Prostate gland (tissue), 2 donors: ENCODE measurements around the gene CHST11.

Experiments
- CTCF ChIP-seq, 4 experiments: fragments of 200-600 bp in 2 of 4; fragments of 450-650 bp in 2 of 4; sonication (generic) in 2 of 4; IDR thresholded peaks; 1 replicate in 3 of 4; 2 replicates in 1 of 4; pipeline ENCODE4 v1.5.1; 2016 to 2019; ENCODE audit warnings: antibody characterized with exemption in 4 of 4, mild to moderate bottlenecking in 2 of 4, moderate library complexity in 2 of 4
- POLR2A ChIP-seq: fragments of 450-650 bp; IDR thresholded peaks from one replicate; pipeline ENCODE4 v1.6.1; 2016; ENCODE audit warnings: antibody characterized with exemption, mild to moderate bottlenecking
- POLR2AphosphoS5 ChIP-seq: sonication (generic); formaldehyde crosslinking; IDR thresholded peaks from one replicate; pipeline ENCODE4 v1.6.1; 2017; ENCODE audit warnings: antibody characterized with exemption

- TF ChIP-seq POLR2A, result no peak
- no peak for TF ChIP-seq CTCF (IDR thresholded peaks at IDR 0.05)
- no peak for TF ChIP-seq POLR2AphosphoS5
Measured at GRCh38 chr12:104452087-104452486, 4.7 kb upstream of the CHST11 start.
